Fibroblast of skin of right biceps (primary cell): ENCODE results near the gene MMP19.
"Not testable (repeated sequence)": the region's sequence is repeated elsewhere in the genome, so short reads cannot be mapped to it uniquely, and the experiment has no call there.

Experiments
- DNase-seq: peaks from one replicate; pipeline ENCODE4 v3.0.0-alpha.2; 2013

MMP19 gene

DNA sequence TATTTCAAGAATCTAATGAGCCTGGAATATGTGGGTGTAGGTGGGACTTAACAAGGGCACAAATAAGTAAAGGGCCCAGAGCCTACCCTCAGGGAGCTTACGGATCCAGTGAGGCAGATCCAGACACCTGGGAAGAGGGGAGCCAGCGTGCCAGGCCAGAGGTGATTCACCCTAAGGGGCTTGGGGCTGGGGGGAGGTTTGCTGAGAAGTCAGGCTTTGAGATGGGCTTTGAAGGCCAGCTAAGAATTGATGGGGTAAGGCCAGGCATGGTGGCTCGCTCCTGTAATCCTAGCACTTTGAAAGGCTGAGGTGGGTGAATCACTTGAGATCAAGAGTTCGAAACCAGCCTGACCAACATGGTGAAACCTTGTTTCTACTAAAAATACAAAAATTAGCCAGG lies 695 bp upstream of the MMP19 start:
- DNase-seq: no peak

DNA sequence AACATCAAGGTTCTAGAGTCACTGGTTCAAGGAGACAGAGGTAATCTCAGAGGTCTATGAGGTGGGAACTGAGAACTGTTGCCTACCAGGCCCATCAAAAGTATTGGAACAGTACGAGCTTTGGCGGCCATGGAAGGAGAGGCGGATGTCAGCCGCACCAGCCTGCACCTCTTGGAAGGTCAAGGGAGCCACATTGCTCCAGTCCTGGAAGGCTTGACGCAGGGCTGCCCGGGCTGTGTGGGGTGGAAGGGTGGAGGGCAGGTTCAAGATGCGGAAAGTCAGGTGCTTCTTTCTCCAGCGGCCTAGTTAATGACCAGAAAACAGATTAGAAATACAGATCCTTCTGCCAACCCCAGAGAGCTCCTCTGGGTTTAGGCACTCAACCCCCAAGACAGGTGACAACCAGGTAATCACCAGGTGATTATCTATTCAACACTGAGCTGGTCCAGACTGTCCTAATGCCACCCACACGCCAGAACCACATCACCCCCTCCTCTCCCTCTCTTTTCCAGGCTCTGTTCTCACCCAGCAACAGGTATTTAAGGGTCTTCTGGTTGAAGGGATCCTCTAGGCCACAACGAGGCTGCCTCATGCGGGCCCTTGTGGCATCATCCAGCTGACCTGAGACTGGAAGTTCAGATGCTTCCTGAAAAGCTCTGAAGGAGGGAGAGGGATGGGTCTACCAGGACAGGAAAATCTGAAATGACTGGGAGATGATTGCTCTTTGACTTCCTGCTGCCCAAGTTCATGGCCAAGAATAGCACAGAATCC lies 2.0 kb downstream of the MMP19 start:
- no peak for DNase-seq

DNA sequence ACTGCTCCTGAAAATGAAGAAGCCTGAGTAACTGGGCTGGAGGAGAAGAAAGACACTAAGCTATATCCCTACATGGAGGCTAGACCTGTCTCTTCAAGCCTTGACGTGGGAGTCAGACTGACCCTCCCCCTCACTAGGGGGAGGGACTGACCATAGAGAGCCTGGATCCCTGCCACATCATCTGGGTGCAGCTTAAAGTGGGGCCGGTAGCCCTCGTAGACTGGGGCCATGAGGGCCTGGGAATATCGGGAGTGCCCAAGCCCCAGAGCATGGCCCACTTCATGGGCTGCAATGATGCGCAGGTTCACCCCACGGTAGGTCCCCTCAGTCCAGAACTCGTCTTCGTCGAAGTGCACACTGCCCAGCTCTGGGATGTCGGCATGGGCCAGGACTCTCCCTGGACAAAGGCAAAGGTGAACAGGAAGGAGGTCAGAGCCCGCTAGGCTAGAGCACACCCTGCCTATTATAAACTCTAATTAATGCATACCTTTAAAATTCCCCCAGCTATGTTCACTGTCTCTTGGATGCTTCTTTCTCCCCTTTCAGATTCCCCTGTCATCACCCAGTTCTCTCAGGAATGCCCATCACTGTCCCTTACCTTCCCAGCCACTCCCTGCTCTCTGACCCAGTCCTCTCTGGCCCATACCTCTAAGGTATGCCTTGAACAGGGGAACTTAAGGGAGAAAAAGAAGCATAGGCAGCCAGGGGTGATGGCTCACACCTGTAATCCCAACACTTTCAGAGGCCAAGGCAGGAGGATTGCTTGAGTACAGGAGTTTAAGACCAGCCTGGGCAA lies 3.2 kb downstream of the MMP19 start:
- no peak for DNase-seq

DNA sequence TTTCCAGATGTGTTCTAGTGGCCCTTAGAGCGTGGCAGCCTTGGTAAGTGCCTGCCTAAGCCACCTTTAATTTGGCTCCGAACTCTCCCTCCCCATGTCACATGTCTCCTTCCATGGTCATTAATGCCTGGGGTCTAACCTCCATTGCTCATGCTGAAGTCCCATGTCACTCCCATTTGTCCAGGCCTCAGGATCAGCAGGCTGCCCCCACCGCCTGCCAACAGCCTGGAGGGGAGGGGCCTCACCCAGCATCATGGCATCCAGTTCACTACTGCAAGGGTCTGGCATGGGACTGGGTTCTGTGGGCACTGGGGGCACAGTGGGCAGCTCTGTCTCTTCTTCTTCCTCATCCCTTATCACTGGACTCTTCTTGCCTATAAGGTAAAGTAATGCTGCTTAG lies 4.4 kb downstream of the MMP19 start:
- DNase-seq: no peak

DNA sequence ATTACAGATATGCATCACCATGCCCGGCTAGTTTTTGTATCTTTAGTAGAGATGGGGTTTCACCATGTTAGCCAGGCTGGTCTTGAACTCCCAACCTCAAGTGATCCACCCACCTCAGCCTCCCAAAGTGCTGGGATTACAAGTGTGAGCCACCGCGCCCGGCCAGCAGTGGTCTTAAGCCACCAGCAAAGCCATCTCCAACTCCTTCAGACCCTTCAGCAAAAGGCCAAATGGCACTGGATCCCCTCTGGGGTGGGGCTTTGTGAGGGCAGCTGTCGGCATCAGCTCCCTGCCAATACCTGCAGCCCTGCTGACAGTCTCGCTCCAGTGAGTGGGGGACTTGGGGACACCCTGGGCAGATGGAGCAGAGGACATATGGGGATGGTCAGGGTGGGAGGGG lies 8.3 kb downstream of the MMP19 start:
- not testable (repeated sequence) for DNase-seq

DNA sequence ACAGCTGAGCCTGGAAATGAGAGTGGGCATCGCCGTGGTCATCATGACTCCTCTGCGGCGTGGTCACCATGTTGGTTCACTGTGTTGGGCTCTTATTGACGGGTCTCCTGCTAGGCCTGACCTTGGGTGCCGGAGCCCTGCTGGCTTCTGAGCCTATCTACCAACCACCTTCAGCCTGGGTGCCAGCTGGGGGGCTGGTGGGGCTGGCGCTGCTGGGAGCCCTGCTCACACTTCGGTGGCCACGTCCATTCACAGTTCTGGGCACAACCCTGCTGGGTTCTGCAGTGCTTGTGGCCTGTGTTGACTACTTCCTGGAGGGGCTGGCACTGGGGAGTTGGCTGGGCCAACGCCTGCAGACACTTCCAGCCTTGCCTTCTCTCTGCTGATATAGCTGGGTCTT lies 9.7 kb downstream of the MMP19 start:
- no peak for DNase-seq

DNA sequence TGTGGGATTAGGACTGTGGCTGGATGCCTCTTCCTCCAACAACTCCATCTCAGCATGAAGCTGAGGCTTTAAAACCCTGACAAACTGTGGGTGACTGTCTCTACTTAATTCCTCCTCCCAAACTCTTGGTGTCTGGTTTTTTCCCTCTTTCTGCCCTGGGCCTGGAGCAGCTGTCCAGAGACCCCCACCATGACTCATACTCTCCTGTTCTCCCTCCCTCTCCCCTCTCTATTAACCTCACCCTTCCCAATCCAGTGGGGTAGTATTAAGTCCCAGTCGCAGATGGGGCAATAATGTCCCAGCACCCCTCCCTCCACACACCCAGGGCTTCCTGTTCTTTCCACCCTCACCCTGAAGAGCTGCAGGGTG lies 11.3 kb downstream of the MMP19 start:
- DNase-seq: peak; percentile 14

DNA sequence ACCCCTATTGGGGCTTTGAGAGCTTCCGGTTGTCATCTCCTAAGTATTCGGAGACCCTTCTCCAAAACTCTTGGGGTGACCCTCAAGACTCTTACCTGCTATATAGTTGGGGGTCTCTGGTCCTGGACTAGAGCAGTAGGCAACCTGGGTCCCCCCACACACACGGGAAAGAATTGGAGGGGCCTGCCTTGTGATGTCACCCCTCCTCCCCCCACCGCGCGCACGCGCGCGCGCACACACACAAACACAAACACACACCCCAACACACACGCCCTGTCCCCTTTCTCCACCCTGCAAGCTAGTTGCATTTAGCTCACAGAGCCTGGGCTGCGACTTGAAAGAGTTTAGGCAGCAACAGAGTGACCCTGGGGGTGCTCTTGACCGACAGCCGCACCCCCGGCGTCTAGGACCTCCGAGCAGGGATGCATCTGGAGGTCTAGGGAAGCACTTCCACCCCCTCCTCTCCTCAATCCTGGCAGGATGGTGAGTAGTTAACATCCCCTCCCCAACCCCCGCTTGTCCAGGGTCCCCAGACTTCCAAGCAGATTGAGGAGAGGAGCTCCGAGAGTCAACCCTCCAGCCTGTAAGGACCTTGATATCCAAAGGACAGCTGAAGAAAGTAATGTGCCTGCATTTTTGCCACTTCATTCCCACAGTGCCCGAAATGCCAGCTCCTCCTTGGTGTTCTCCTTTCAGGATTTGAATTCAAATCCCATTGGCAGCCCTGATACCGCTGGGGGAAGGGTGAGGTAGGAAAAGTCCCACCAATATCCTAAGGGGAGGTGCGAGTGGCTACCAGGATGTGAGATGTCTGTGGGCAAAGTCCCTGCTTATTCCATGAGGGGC lies 11.9 kb downstream of the MMP19 start:
- DNase-seq: peak; percentile 68

DNA sequence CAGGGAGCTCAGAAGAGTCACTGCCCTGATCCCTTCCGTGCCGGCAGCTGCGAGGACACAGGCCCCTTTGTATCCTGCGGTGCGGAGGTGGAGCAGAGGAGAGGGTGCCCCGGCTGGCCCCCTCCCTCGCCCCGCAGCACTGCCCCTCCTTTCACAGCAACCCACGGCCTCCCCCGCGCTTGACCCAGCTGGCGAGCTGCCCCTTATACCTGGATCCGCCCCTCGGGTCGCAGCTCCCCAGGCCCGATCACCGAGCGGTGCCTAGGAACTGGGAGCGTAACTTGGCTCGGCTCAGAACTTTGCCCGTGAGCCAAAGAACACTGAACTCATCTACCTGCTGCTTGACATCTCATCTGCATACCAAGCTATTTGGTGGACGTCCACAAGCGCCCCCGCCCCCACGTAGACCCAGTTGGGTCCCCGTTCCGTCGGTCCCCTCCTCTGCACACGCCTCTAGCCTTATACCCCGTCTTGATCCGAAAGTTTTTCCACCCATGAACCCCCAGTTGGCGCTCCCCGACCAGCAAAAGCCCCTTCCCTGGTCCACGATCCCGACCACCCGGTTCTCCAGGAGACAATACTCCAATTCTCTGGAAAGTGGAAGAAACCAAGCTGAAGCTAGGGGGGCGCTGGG lies 12.7 kb downstream of the MMP19 start:
- no peak for DNase-seq

DNA sequence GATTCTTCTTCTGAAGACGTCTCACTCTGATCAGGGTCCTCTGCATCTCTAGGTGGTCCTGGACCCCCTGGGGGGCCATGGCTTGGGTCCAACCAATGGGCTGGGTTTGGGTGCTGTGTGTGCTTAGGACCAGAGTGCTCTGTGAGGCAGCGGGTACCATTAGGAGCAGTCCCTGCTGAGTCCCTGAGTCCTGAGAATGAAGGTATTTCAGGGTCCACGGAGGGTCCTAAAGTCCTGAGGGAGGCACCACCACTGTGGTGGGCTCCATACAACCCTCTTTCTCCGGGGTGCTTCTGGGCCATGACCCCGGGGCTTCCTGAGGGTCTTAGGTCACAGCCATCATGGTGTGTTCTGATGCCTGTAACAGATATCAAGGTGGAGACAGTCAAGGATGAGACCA lies 14.4 kb downstream of the MMP19 start:
- no peak for DNase-seq

DNA sequence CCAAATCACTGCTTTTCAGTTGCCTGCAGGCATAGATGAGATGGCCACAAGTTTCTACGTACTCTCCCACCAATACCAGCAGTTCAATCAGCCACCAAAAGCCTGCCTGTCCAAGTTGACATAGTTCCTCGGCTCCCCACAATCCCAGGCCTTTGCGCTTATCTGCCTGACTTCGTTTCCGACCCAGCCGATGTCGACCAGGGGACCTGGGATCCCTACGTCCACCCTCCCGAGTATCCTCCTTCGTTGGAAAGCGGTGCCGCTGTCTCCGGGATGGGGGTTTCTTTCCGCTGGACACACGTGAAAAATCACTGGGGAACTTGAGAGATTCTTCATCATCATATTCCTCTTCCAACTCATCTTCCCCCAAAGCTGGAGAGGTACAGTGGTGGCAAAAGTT lies 14.9 kb downstream of the MMP19 start:
- DNase-seq: no peak

DNA sequence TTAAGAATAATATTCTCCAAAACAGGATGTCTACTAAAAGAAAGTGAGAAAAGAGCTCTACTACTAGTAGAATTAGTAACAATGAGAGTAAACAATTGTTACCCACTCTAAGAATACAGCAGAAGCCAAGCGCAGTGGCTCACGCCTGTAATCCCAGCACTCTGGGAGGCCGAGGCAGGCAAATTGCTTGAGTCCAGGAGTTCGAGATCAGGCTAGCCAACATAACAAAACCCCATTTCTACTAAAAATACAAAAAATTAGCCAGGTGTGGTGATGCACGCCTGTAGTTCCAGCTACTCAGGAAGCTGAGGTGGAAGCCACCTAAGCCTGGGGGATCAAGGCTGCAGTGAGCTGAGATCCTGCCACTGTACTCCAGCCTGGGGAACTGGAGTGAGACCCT lies 18.0 kb downstream of the MMP19 start:
- DNase-seq: no peak

DNA sequence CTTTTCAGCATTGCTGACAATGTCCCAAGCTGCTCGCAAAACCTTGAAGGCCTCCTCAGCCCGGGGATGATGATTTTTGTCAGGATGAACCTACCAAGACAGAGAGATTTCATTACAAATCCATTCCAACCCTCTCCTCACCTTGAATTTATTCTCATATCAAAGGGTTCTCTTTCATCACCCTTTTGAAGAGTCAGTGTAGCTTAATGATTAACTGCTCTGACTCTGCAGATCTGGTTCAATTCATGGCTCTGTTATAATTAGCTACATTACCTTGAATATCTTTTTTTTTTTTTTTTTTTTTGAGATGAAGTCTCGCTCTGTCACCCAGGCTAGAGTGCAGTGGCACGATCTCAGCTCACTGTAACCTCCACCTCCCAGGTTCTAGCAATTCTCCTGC lies 19.3 kb downstream of the MMP19 start:
- DNase-seq: no peak

DNA sequence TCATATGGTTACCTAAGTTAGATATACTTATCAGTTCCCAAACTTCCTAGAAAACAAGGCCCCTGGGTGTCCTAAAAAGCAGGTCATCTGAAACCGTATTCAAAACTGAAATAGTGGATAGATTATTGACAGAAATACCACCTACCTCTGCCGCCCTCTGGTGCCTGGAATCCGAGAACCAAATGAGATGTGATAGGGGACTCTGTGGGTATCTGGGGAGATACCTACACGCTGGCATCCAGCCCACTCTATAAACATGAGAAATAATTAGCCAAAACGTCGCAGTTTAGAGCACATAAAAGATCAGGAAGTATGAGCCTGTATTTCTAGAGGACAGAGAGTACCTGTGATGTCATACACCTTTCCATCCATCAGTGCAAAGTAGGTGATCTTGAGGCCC lies 20.5 kb downstream of the MMP19 start:
- DNase-seq: peak; percentile 11

DNA sequence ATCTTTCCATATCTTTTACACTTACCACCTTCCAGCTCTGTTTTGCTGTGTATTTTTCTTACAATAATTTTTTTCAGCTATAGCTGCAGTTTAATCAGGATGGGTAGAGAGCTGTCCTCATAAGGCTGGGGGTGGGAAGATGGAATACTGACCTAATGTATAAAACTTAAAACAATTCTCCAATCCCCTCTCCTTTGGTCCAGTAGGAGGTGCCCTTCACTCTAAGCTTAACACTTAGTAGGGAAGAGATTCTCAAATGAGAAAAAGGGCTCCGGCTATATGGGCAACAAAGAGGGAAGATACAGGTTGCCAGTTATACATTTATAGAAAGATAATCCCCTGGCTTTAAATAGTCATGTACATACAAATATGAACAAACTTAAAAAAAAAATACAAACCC lies 22.1 kb downstream of the MMP19 start:
- peak; percentile 22 for DNase-seq

DNA sequence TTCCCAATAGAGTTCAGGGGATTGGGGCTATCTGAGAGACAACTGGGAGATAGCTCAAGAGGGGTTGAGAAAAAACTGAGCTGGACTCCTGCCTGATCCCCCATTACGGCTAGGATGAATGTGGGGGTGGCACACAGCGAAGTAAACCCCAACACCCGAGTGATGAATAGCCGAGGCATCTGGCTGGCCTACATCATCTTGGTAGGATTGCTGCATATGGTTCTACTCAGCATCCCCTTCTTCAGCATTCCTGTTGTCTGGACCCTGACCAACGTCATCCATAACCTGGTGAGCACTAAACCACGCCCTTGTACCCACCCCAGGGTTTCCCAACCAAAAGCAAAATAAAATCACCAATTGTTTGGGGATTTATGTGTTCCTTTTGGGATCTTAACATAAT lies 23.9 kb downstream of the MMP19 start:
- DNase-seq: peak; percentile 25

DNA sequence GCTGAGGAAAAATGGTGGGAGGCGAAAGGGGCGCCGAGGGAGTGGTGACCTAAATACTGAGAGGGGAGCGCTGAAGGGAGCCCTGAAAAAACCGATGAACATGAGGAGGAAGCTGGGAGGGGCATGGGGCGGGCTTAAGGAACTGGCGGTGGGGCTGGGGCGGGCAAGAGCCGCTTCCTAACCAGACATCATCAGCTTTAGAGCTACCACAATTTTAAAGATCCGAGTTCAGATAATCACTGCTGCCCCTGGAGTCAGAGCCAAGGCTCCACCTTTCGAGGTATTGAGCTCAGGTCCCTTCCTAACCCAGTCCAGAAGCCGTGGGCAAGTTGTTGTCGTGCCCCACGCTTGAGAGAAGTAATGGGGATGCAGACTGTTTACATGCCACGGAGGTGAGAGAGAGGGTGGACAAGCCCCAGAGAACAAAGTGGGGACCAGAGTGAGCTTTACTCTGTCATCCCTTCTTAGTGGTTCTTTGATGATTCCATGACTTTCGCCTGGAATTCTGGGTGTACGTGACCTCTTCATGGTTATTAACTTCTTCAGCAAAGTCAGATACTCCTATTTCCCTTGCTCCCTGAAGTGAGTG lies 24.5 kb downstream of the MMP19 start:
- peak; percentile 13 for DNase-seq

DNA sequence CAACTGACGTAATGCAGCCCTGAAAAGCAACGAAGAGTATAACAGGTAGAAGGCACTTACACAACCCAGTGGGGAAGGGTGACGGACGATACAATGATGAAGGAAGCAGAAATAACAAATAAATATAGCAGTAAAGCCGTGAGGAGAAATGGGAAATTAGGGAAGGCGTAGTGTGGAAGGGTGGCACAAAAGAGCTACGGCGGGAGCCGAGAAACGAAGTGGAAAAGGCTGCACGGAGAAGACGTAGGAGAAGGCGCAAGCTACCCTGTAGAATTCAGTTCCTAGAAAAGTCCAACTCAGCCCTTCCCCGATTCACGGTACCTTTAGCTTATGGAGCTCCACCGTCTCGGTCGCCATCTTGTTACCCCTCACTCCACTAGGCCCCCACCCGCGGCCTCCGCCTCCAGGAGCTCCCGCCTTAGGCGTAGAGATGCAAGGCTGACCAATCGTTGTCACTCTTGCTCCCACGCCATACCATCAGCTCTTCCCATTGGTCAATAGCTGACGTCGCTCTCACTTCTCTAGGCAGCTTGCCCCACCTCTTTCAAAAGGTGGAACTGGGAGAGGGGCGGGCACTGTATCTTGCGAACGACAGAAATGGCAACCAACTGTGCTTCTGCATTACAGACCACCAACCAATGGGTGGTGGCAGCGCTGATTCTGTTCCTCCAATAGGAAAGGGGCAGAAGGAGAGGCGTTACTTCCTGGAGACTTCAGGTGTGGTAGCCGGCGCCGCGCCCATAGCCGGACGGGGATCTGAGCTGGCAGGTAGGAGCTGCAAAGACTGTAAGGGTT lies 25.2 kb downstream of the MMP19 start, which contains the start of the genes ORMDL2 and SARNP:
Gene ORMDL2 (plus strand): TSS at position 697 of the 795 bp plus-strand sequence. CDS start 959 bp downstream, outside the sequence.
Gene SARNP (minus strand): TSS at position 380 of the 795 bp plus-strand sequence. CDS start 23 bp downstream, at position 357.
- DNase-seq: peak; percentile 100

DNA sequence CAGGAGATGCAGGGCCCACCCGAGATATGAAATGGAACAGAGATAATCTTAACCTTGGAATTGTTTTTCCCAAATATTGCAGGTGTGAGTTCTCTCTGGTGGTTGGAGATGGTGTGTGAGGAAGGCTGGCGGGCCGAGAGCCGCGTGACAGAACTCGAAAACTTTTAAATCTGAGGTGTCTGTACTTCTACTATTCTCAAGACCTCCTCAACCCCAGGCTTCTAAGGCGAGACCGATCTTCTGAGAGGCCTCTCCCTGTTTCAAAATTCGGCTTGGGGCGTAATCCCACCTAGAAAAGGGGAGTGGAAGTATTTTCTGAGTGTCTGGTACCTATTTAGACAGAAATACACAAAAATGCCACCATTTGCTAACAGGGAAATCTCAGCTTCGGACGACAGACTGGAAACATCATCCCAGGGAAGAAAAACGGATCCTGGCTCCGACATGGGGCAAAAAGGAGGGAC lies 25.8 kb downstream of the MMP19 start:
- DNase-seq: peak; percentile 30

DNA sequence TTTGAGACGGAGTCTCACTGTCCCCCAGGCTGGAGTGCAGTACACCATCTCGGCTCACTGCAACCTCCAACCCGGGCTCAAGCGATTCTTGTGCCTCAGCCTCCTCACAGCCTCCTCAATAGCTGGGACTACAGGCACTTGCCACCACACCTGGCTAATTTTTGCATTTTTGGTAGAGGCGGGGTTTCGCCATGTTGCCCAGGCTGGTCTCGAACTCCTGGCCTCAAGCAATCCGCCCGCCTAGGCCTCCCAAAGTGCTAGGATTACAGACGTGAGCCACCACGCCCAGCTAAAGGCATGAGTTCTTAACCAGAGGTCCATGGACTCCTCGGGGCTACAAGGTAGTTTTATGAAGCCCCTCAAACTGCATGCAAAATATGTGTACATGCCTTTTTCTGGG lies 27.3 kb downstream of the MMP19 start:
- no peak for DNase-seq

DNA sequence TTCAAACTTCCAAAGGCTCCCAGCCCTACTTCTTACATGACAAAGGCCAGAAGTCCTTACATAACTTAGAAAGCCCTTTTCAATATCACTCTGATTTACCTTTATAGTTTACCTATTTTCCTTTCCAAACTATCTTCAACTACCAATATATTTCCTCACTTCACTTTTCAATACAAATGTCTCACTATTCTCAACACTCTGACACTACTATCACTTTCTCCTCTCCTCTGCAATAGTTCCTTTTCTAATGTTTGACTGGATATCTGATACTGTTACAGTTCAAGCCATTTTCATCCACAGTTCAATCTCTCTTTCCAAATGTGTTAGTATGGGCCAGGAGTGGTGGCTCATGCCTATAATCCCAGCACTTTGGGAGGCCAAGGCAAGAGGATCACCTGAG lies 28.5 kb downstream of the MMP19 start:
- DNase-seq: no peak
